ENCODE measurements around the gene ASNSD1. TPM values are rescaled to one million over a fixed set of nuclear protein-coding genes. Genes with fewer than 3 reads are reported as not detected.

Gene ASNSD1
- total and polyA plus RNA-seq, 2 of the 13 experiments (the other 11 are each of a cell fraction or from before 2014, with no cell fraction given), result 35.1 to 96.6 TPM

- TF ChIP-seq POLR2G (IDR thresholded peaks at IDR 0.05; ENCODE audit: low read depth, low read length) (peak; percentile 99), HNF4A (CRISPR knock-in tag; IDR thresholded peaks at IDR 0.05) (peak; percentile 16; the same call in 1 of the 2 replicates), NR2F6 (IDR thresholded peaks at IDR 0.05) (peak; percentile 75), NR2F6 (CRISPR knock-in tag; IDR thresholded peaks at IDR 0.05) (peak; percentile 72; the same call in 1 of the 2 replicates), EP300 (IDR thresholded peaks at IDR 0.05; ENCODE audit: low read depth in 2 of 2, low read length in 2 of 2) (no peak), EP300 (CRISPR knock-in tag; IDR thresholded peaks at IDR 0.05; ENCODE audit: borderline replicate concordance) (no peak), FIP1L1 (IDR thresholded peaks at IDR 0.05; ENCODE audit: borderline replicate concordance, insufficient read depth, low read depth, low read length) (0 out of 2 replicates have a peak, but pooled peaks have one; percentile 76), SNAPC2 (CRISPR knock-in tag; IDR thresholded peaks at IDR 0.05) (peak; percentile 71; the same call in 1 of the 2 replicates), SRF (IDR thresholded peaks at IDR 0.05; ENCODE audit: low read depth, low read length) (no peak), BRCA1 (CRISPR knock-in tag; IDR thresholded peaks at IDR 0.05) (peak; percentile 26; the same call in 1 of the 2 replicates), AGO2 (optimal IDR thresholded peaks at IDR 0.05; ENCODE audit: low read depth, low read length) (peak; percentile 53), ZNF619 (CRISPR knock-in tag; IDR thresholded peaks at IDR 0.05) (peak; percentile 94), SIX1 (CRISPR knock-in tag; IDR thresholded peaks at IDR 0.05; ENCODE audit: borderline replicate concordance) (no peak), FOSL2 (CRISPR knock-in tag; IDR thresholded peaks at IDR 0.05) (no peak; the same call in 1 of the 2 replicates), TCF7 (IDR thresholded peaks at IDR 0.05; ENCODE audit: low read depth) (no peak), ZBTB3 (CRISPR knock-in tag; IDR thresholded peaks at IDR 0.05; ENCODE audit: borderline replicate concordance, low read depth) (peak; percentile 85; the same call in 1 of the 2 replicates), ATF5 (CRISPR knock-in tag; IDR thresholded peaks at IDR 0.05; ENCODE audit: low read depth) (0 out of 2 replicates have a peak, but pooled peaks have one; percentile 76), ZBTB20 (CRISPR knock-in tag; IDR thresholded peaks at IDR 0.05; ENCODE audit: borderline replicate concordance, low read depth) (peak; percentile 72; the same call in 1 of the 2 replicates), ZNF263 (CRISPR knock-in tag; IDR thresholded peaks at IDR 0.05) (peak; percentile 76), PHF21A (CRISPR knock-in tag; IDR thresholded peaks at IDR 0.05) (peak; percentile 51; the same call in 1 of the 2 replicates), ZNF431 (CRISPR knock-in tag; IDR thresholded peaks at IDR 0.05; ENCODE audit: borderline replicate concordance, low read depth) (no peak), NFYC (CRISPR knock-in tag; IDR thresholded peaks at IDR 0.05) (peak; percentile 63), ZNF501 (CRISPR knock-in tag; IDR thresholded peaks at IDR 0.05) (peak; percentile 99), SMAD1 (CRISPR knock-in tag; IDR thresholded peaks at IDR 0.05; ENCODE audit: borderline replicate concordance, low read depth) (peak; percentile 99; the same call in 1 of the 2 replicates), THAP7 (CRISPR knock-in tag; IDR thresholded peaks at IDR 0.05) (peak; percentile 69; the same call in 1 of the 2 replicates), CSRNP1 (CRISPR knock-in tag; IDR thresholded peaks at IDR 0.05) (peak; percentile 97; the same call in 1 of the 2 replicates), CHD4 (IDR thresholded peaks at IDR 0.05; ENCODE audit: borderline replicate concordance, low read length) (no peak), PTBP1 (IDR thresholded peaks at IDR 0.05; ENCODE audit: low read depth, low read length, poor library complexity, severe bottlenecking) (no peak)
Measured at GRCh38 chr2:189661148-189661956, at the start of gene ASNSD1 (continued).

Data from HepG2 (cell line).